Measurements from ENCODE around the gene TM9SF4.

TM9SF4 gene, protein sequence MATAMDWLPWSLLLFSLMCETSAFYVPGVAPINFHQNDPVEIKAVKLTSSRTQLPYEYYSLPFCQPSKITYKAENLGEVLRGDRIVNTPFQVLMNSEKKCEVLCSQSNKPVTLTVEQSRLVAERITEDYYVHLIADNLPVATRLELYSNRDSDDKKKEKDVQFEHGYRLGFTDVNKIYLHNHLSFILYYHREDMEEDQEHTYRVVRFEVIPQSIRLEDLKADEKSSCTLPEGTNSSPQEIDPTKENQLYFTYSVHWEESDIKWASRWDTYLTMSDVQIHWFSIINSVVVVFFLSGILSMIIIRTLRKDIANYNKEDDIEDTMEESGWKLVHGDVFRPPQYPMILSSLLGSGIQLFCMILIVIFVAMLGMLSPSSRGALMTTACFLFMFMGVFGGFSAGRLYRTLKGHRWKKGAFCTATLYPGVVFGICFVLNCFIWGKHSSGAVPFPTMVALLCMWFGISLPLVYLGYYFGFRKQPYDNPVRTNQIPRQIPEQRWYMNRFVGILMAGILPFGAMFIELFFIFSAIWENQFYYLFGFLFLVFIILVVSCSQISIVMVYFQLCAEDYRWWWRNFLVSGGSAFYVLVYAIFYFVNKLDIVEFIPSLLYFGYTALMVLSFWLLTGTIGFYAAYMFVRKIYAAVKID

DNA sequence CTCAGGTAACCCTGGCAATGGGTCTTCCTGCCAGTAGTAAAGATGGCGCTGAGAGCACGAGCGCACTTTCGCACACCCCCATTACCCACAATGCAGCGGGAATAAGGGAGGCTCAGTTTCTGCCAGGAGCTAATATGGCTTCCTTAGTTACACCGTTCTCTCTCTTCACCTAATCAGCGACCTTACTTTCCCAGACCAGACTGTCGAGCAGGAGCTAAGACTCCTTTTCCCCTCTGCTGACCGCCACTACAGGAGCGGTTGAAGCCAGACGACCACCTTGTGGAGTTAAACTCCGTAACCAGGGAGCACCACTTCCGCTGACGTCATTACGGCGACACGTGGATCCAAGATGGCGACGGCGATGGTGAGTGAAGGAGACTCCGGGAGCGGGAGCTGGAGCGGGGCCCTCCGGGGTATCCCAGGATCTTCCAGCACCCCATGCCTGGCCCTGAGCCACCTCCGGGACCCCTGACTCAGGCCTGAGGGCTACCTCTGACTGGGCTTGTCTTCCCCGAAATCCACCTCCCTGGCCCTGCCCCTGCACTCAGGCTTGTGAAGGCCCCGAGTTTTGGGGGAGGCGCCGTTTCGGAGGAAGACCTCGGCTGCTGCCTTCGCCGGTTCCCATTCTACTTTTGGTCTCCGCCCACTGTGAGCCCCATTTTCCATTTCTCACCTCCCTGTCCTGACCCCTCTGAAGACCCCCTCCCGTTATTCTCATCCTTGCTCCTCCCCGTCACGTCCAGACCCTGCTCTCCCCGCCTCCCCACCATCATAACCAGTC lies at the start of gene TM9SF4:
TM9SF4 (plus strand) TSS at position 323 of the 781 bp plus-strand sequence; CDS start at position 350, 27 bp downstream.
- DNase-seq: peak; percentile 57

DNA sequence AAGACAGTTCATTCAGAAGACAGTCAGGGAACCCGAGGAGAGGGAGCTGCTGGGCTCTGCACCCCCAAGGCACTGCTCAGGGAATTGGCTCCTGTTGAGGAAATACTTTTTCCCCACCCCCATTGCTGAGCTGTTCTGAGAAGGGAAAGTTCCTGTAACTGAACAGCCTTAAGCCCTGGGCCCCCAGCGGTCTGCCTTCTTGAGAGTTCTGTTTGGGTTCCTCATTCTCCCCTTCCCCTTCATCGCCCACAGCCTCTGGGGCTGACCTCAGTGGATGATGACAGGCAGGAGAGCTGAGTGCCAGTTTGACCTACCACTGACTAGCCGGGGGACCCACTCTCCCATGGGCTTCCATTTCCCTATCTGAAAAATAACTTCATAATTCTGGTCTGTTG lies 46.7 kb upstream of the TM9SF4 start:
- no peak for DNase-seq

DNA sequence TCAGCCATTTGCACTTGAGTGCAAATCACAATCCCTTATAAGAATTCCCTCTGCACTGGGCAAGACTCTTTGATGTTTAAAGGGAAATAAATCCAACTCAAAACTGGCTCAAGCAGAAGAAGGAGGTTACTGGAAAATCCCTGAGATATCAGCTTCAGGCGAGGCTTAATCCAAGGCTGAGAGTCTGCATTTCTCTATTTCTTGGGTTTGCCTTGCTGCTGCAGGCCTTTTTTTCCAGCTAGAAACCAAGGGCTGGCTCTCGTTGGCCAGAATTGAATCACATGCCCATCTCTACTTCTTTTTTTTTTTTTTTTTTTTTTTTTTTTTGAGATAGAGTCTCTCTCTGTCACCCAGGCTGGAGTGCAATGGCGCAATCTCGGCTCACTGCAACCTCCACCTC lies 45.8 kb upstream of the TM9SF4 start:
- no peak for DNase-seq

- DNase-seq: no peak
These were observed 44.8 kb upstream of the TM9SF4 start for GRCh38 chr20:32064667-32065066.

DNA sequence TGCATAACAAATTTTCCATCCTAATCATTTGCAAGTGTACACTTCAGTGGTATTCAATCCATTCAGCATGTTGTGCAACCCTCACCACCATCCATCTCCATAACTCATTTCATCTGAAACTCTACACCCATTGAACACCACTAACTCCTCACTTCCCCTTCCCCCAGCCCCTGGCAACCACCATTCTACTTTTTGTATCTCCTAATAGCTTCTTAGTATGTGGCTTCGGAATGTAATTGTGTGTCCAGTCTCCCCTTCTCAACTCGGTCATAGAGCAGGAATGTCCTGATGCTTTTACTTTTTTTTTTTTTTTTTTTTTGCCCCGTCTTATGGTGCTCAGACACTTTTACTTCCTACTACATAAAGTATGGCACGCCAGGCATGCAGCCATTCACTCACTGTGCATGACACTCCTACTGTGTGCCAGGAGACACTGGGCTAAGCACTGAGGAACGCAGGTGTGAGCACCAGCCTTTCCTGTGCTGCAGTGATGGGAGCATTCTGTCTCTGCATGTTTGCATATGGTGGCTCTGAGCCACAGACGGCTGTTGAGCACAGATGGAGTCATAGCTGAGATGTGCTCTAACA lies 42.2 kb upstream of the TM9SF4 start:
- DNase-seq: no peak

- no peak for DNase-seq
These were observed 41.3 kb upstream of the TM9SF4 start for GRCh38 chr20:32068174-32068573.

- no peak for DNase-seq
These were observed 39.8 kb upstream of the TM9SF4 start for GRCh38 chr20:32069711-32070110.

- DNase-seq: no peak
These were observed 39.2 kb upstream of the TM9SF4 start for GRCh38 chr20:32070282-32070681.

DNA sequence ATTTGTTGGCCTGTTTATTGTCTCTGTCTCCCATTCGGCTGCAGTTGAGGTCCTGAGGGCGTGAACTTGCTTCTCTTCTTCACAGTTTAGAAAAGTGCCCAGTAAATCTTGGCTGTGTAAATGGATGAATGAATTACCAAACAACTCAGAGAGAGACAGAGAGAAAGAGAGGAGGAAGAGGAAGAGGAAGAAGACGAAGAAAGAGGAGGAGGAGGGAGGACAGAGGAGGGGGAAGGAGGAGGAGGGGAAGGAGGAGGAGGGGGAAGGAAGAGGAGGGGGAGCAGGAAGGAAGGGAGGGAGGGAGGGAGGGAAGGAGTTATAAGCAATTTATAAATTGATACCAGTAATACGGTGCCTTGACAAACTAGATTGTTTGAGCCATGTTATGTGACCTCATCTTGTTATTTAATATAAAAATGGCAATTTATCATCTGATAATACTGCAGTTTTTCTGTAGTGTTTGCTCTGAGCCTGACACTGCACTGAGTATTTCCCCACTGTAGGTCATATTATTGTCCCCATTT lies 38.8 kb upstream of the TM9SF4 start:
- DNase-seq: no peak

- DNase-seq: no peak
These were observed 37.9 kb upstream of the TM9SF4 start for GRCh38 chr20:32071395-32072167.

DNA sequence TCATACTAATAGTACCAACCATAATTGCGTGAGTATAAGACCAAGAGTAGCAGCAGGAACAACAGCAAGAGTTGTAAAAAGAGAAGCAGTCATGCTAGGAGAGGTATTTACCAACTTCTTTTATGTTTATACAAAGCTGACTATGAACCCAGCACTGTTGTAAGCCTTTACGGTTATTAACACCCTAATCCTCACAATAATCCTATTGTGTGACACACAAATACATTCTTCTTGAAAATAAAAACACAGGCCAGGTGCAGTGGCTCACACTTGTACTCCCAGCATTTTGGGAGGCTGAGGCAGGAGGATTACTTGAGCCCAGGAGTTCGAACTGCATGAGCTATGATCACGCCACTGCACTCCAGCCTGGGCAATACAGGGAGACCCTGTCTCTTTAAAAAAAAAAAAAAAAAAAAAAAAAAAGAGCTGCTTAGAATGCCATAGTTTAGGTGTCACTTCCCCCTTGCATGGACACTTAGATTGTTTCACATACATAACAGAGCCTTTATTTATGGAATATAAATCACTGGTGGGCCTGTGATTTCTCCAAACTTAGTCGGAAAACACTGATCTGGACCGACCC lies 37.3 kb upstream of the TM9SF4 start:
- DNase-seq: no peak

DNA sequence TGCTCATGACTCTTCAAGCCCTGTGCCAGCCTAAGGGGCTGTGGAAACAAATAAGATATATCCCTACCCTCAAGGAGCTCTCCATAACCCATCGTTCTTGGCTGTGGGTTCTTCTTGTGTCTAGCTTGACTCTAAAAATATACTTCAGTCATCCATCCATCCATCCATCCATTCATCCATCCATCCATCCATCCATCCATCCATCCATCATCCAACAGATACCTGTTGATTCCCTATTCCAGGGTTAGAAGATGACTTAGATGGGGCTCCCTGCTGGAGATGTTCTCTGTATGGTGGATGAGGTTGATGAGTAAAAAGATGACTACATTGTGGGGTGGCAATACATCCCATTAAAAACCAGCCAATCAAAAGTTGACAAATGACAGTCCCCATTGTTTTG lies 34.0 kb upstream of the TM9SF4 start:
- DNase-seq: no peak

DNA sequence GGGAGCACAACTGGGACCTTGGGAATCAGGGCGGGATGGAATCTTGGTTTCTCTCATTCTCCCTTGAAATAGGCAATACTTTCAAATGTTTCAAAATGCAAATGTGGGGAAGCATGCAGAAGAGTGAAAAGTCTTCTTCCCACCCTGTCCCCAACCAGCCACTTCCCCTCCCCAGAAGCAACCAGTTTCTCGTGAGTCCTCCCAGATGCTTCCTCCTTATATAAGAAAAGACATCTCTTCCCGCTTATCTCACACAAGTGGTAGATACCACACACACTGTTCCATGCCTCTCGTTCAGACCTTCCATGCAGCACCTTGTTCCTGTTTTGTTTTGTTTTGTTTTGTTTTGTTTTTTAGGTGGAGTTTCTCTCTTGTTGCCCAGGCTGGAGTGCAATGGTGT lies 32.3 kb upstream of the TM9SF4 start:
- DNase-seq: no peak

GRCh38 chr20:32078322-32078721 lies 31.2 kb upstream of the TM9SF4 start:
- DNase-seq: no peak

GRCh38 chr20:32078791-32079190 lies 30.7 kb upstream of the TM9SF4 start:
- no peak for DNase-seq

DNA sequence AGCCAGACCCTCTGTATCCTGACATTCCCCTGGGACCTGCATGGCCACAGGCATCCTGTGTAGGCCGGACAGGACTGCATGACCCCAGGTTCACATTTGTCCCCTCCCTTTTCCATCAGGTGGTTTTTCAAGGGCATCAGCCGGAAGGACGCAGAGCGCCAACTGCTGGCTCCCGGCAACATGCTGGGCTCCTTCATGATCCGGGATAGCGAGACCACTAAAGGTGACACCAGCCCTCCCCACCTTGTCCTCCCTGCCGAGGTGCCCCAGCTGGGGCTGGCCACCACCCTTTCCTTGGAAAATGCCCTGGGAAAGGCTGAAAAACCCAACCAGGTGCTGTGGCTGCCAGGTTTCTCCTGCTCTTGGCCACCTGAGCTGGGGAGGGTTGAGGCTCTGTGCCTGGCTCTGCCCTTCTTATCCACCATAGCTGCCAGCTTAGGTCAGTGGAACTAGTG lies 29.8 kb upstream of the TM9SF4 start:
- DNase-seq: no peak

DNA sequence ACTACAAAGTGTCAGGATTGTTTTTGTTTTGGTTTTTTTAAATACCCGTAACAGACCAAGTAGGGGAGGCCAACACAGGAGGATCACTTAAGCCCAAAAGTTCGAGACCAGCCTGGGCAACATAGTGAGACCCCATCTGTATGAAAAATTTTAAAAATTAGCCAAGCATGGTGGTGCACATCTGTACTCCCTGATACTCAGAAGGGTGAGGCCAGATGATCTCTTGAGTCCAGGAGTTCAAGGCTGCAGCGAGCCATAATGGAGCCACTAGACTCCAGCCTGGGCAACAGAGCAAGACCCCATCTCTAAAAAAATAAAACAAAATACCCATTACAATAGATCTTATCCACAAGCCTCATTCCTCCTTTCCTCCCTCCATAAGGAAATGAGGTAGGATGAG lies 28.7 kb upstream of the TM9SF4 start:
- no peak for DNase-seq

- no peak for DNase-seq
These were observed 26.0 kb upstream of the TM9SF4 start for GRCh38 chr20:32083469-32083868.

DNA sequence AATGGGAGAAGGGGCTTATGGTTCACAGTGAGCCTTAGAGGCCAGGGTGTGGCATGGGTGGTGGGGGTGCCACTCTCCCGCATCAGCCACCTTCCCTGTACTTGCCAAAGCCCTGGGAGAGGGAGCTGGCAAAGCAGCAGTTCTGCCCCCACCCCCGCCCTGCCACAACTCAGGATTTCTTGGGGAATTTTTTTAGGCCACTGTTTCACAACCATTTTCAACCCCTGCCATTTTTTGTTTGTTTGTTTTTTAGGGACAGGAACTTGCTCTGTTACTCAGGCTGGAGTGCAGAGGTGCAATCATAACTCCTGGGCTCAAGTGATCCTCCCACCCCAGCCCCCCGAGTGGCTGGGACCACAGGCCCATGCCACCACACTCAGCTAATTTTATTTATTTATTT lies 22.4 kb upstream of the TM9SF4 start:
- DNase-seq: no peak

DNA sequence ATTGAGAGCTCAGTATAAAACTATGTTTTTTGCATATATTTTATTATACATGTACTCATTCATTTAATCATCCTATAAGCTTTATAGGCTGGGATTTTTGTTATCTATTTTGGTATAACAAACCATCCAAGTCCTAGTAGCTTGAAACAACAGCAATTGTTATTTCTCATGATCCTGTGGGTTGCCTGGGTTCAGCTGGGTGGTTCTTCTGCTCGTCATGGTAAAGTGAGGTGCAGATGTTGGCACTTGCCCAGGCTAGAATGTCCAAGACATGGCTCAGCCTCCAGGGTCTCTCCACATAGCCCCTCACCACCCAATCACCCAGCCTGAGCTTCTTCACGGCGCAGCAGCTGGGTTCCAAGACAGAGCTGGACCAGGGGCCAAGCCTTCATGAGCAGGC lies 20.8 kb upstream of the TM9SF4 start:
- no peak for DNase-seq

DNA sequence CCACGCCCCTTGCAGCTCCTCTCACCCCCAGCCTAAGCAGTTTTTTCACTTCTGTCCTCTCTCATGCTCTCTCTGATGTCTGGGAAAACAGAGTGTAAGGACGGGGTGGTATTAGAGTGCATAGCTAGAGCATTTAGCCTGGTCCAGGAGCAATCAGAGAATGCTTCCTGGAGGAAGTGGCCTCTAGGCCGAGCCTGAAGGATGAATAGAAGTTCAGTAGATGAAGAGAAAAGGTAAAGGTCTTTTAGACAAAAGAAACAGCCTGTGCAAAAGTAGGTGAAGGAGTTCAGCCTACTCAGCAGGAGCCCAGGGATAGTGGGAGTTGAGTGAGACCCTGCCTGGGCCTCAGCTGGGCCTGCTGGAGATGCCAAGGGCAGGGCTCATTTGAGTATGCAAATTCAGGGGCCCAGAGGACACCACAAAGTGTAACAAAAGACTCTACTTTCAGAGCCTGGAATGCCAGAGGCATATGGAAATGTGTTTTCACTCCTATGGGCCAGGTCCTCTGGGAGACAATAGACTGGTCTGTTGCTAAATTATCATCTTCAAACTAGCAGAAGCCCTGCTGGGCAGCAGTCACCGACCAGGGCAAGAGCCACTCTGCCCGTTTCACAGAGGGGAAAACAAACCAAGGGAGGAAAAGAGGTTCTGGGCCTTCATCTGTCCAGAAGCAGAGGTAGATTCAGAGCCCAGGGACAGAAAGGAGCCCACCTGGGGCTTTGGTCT lies 19.7 kb upstream of the TM9SF4 start:
- DNase-seq: no peak

All from 8988T (cell line).